ENCODE measurements around the gene ARHGDIG. TPM values are rescaled to one million over a fixed set of nuclear protein-coding genes. Genes with fewer than 3 reads are reported as not detected.

ARHGDIG gene
- total RNA-seq, 1 experiment from 2014 or later, result 5.9 TPM

GRCh38 chr16:317583-317982 is 37.2 kb downstream of the ARHGDIG start:
- no peak overlapping the region for H3K4me3 Mint-ChIP-seq
- no peaks in the 10 kb centered on the region for H4K20me1 ChIP-seq (ENCODE audit: control insufficient read depth, insufficient read depth, insufficient read length)

More at GRCh38 chr16:317583-317982, 37.2 kb downstream of the ARHGDIG start:
- H2AFZ ChIP-seq (ENCODE audit: low read length), result no peak overlapping the region
- no peak overlapping the region for H3K14ac ChIP-seq (ENCODE audit: insufficient read depth, low read length)
- H4K8ac ChIP-seq (replicated peaks; ENCODE audit: insufficient read length, low read depth, low read length), result no peak overlapping the region
- H2BK12ac ChIP-seq (ENCODE audit: insufficient read length, low read depth, low read length), result no peak overlapping the region
- Mint-ChIP-seq H3K9me3 (no peaks in the 10 kb centered on the region), H3K36me3 (ENCODE audit: insufficient read depth in 1 of 3, low read depth in 3 of 3) (peaks cover 5 to 27% (median 24%) of the 10 kb centered on the region in 3 experiments; a peak in 6 of 7 replicates), H3K27me3 (ENCODE audit: low read depth) (no peaks in the 10 kb centered on the region), H3K27ac (peak overlapping the region in 1 of 3 experiments; percentile 11; a peak in 1 of 7 replicates), H3K4me1 (peaks cover 22% of the 10 kb centered on the region in 2 experiments)
- no peak overlapping the region for H3T11ph ChIP-seq (ENCODE audit: low read length)
- H2AK5ac ChIP-seq (ENCODE audit: insufficient read length, low read length), result no peak overlapping the region
- H3K4ac ChIP-seq (ENCODE audit: low read depth, low read length), result no peak overlapping the region
- no peaks in the 10 kb centered on the region for H3K23me2 ChIP-seq (ENCODE audit: insufficient read length, low read depth, low read length, poor library complexity, severe bottlenecking)
- H3K4me1 ChIP-seq (ENCODE audit: insufficient read depth, low read length), result no peaks in the 10 kb centered on the region; the same call in 1 of the 2 replicates
- no peak overlapping the region for H3K9ac ChIP-seq (ENCODE audit: extremely low read depth, insufficient read length, low read length)
- H3K18ac ChIP-seq (ENCODE audit: insufficient read length, low read depth, low read length), result no peak overlapping the region
- H3K79me1 ChIP-seq (ENCODE audit: insufficient read depth, low read depth, low read length, poor library complexity, severe bottlenecking), result peaks cover 5% of the 10 kb centered on the region
- H4K91ac ChIP-seq (ENCODE audit: insufficient read length, low read depth, low read length), result no peak overlapping the region
- H2BK5ac ChIP-seq (ENCODE audit: insufficient read length, low read length), result no peak overlapping the region
- no peak for TF ChIP-seq CTCF (conservative IDR thresholded peaks at IDR 0.05)
- DNase-seq, result no peak
- no CpG with 5 or more reads among the region's 5 CpGs for WGBS (ENCODE audit: extremely low coverage, insufficient read length, low lambda C conversion rate)
- H2BK15ac ChIP-seq (ENCODE audit: low read depth, low read length), result no peak overlapping the region
- no peak overlapping the region for H3K23ac ChIP-seq (ENCODE audit: insufficient read length, low read depth, low read length)
- no peak overlapping the region for H3K4me2 ChIP-seq (ENCODE audit: insufficient read depth, insufficient read length, low read length)
- no peak overlapping the region for H4K5ac ChIP-seq (ENCODE audit: insufficient read length, low read depth, low read length)
- H2BK20ac ChIP-seq (ENCODE audit: low read depth, low read length, poor library complexity, severe bottlenecking), result no peak overlapping the region
- no peak overlapping the region for H3K27ac ChIP-seq (ENCODE audit: insufficient read length, low read depth, low read length)
- peaks cover 3% of the 10 kb centered on the region; the same call in 1 of the 2 replicates for H3K79me2 ChIP-seq (ENCODE audit: insufficient read depth, low read length)
- no peaks in the 10 kb centered on the region for H3K27me3 ChIP-seq (ENCODE audit: insufficient read depth, low read length)
- H2BK120ac ChIP-seq (ENCODE audit: low read depth, low read length, poor library complexity, severe bottlenecking), result no peak overlapping the region
- H3K56ac ChIP-seq (ENCODE audit: insufficient read length, low read depth, low read length), result no peak overlapping the region
- no peaks in the 10 kb centered on the region for H3K9me3 ChIP-seq (ENCODE audit: control insufficient read depth, low read depth, low read length)

Measured in H9 (cell line).